Ascending aorta (tissue), 2 donors: ENCODE data around the gene TSPOAP1. TPM values are rescaled to one million over a fixed set of nuclear protein-coding genes. Genes with fewer than 3 reads are reported as not detected.

ENCODE experiments used
- DNase-seq, 2 donors: peaks; one replicate each; pipeline ENCODE4 v3.0.0-alpha.2; 2019; ENCODE audit warnings: low spot score in 2 of 2
- H3K27ac ChIP-seq, 2 donors: fragments of 200-600 bp; sonication (generic); one replicate each; pipeline ENCODE4 v1.5.1; 2016 to 2017; ENCODE audit warnings: mild to moderate bottlenecking in 1 of 2
- H3K27me3 ChIP-seq: fragments of 200-600 bp; sonication (generic); one replicate; pipeline ENCODE4 v1.5.1; 2017
- H3K36me3 ChIP-seq, 2 donors: fragments of 200-600 bp; sonication (generic); one replicate each; pipeline ENCODE4 v1.5.1; 2016
- H3K4me1 ChIP-seq, 2 donors: fragments of 200-600 bp; sonication (generic); one replicate each; pipeline ENCODE4 v1.5.1; 2016 to 2017; ENCODE audit warnings: mild to moderate bottlenecking in 1 of 2
- H3K4me3 ChIP-seq, 2 donors: fragments of 200-600 bp; sonication (generic); one replicate each; pipeline ENCODE4 v1.5.1; 2016 to 2017; ENCODE audit warnings: mild to moderate bottlenecking in 1 of 2
- H3K9me3 ChIP-seq, 2 donors: fragments of 200-600 bp; sonication (generic); one replicate each; pipeline ENCODE4 v1.5.1; 2016
- intact Hi-C: fragments of 100-400 bp; cut with DNase I; formaldehyde crosslinking; loops from one replicate; pipeline ENCODE4 v1.15.1; 2023
- total RNA-seq: library from RNA; depleted of rRNA; stranded (reverse); fragments of >200 nt; gene quantifications from one replicate; pipeline ENCODE4 v1.1.0, GENCODE V29; 2016
- TF ChIP-seq, protein P1 (sequence below), 3 experiments: fragments of 200-600 bp in 2 of 3; fragments of 450-650 bp in 1 of 3; sonication (generic) in 2 of 3; IDR thresholded peaks; one replicate each; pipeline ENCODE4 v1.5.1; 2016 to 2019; ENCODE audit warnings: antibody characterized with exemption in 3 of 3, mild to moderate bottlenecking in 1 of 3, moderate library complexity in 1 of 3

The TSPOAP1 gene, protein sequence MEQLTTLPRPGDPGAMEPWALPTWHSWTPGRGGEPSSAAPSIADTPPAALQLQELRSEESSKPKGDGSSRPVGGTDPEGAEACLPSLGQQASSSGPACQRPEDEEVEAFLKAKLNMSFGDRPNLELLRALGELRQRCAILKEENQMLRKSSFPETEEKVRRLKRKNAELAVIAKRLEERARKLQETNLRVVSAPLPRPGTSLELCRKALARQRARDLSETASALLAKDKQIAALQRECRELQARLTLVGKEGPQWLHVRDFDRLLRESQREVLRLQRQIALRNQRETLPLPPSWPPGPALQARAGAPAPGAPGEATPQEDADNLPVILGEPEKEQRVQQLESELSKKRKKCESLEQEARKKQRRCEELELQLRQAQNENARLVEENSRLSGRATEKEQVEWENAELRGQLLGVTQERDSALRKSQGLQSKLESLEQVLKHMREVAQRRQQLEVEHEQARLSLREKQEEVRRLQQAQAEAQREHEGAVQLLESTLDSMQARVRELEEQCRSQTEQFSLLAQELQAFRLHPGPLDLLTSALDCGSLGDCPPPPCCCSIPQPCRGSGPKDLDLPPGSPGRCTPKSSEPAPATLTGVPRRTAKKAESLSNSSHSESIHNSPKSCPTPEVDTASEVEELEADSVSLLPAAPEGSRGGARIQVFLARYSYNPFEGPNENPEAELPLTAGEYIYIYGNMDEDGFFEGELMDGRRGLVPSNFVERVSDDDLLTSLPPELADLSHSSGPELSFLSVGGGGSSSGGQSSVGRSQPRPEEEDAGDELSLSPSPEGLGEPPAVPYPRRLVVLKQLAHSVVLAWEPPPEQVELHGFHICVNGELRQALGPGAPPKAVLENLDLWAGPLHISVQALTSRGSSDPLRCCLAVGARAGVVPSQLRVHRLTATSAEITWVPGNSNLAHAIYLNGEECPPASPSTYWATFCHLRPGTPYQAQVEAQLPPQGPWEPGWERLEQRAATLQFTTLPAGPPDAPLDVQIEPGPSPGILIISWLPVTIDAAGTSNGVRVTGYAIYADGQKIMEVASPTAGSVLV (N-terminal part only)
- 22.4 TPM for total RNA-seq

GRCh38 chr17:58328195-58329034 lies at the start of gene TSPOAP1:
Gene TSPOAP1, minus strand, starts transcription at chr17:58328795. Its CDS starts 875 bp downstream, at chr17:58327920.
- H3K4me1 ChIP-seq: peaks cover 2 to 3% of the 10 kb centered on the region in 2 donors
- TF ChIP-seq, protein P1, sequence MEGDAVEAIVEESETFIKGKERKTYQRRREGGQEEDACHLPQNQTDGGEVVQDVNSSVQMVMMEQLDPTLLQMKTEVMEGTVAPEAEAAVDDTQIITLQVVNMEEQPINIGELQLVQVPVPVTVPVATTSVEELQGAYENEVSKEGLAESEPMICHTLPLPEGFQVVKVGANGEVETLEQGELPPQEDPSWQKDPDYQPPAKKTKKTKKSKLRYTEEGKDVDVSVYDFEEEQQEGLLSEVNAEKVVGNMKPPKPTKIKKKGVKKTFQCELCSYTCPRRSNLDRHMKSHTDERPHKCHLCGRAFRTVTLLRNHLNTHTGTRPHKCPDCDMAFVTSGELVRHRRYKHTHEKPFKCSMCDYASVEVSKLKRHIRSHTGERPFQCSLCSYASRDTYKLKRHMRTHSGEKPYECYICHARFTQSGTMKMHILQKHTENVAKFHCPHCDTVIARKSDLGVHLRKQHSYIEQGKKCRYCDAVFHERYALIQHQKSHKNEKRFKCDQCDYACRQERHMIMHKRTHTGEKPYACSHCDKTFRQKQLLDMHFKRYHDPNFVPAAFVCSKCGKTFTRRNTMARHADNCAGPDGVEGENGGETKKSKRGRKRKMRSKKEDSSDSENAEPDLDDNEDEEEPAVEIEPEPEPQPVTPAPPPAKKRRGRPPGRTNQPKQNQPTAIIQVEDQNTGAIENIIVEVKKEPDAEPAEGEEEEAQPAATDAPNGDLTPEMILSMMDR (IDR thresholded peaks at IDR 0.05): no peak
- intact Hi-C loops: no loop called here
- no peaks in the 10 kb centered on the region for H3K9me3 ChIP-seq
- H3K4me3 ChIP-seq: no peak within 1 kb of the TSS
- DNase-seq: no peak
- H3K36me3 ChIP-seq: no peaks in the 10 kb centered on the region
- H3K27me3 ChIP-seq: no peaks in the 10 kb centered on the region
- no peak within 1 kb of the TSS for H3K27ac ChIP-seq

DNA sequence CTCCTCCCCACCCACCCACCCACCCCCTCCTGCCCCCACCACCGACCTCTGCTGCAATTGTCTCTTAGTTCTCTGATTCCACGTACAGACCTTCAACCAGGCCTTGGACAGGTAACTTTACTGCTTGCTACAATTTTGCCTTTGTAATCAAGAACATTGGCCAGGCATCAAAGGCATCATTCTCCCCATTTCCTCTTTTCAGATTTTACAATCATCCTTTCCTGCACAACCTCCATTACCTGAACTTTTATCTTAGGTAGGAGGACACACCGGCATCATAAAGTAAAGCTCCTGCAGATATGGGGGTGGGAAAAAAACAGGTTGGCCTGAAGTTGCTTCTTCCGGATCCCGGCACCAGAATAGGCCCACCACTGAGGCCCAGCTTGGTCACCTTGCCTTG lies 49.1 kb upstream of the TSPOAP1 start:
- Histone ChIP-seq H3K4me1 (no peaks in the 10 kb centered on the region), H3K36me3 (no peaks in the 10 kb centered on the region), H3K4me3 (no peak overlapping the region), H3K27me3 (no peaks in the 10 kb centered on the region), H3K9me3 (no peaks in the 10 kb centered on the region), H3K27ac (no peak overlapping the region)
- DNase-seq: no peak
- TF ChIP-seq, protein P1 (IDR thresholded peaks at IDR 0.05): no peak
- intact Hi-C loops: no loop called here

DNA sequence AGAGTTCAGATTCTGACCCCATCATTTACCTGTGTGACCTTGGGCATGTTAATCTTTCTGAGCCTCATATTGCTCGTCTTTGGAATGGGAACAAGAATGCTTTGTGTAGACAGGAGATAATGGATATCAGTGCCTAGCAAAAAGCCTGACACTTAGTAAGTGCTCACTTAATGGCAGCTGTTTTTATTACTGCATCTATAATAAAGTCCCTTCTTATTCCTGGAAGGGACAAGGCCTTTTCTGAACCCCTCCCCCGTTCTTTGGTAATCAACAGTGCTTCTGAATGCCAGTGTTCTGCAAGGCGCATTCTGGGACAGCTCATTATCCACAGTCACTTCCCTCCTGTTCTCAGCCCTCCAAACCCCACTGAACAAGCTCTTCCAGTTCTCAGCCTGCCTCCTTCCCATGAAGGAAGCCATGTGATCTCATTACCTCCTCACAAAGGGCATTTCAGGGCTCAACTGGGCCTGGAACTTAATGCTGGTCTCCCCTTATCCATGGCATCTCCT lies 48.6 kb upstream of the TSPOAP1 start:
- TF ChIP-seq, protein P1 (IDR thresholded peaks at IDR 0.05): no peak
- intact Hi-C loops: no loop called here

GRCh38 chr17:58376472-58377000 lies 47.9 kb upstream of the TSPOAP1 start:
- H3K27ac ChIP-seq: no peak overlapping the region
- H3K36me3 ChIP-seq: no peaks in the 10 kb centered on the region
- intact Hi-C loops: no loop called here
- no peaks in the 10 kb centered on the region for H3K9me3 ChIP-seq
- H3K27me3 ChIP-seq: no peaks in the 10 kb centered on the region
- no peak overlapping the region for H3K4me3 ChIP-seq
- DNase-seq: no peak
- TF ChIP-seq, protein P1 (IDR thresholded peaks at IDR 0.05): no peak
- H3K4me1 ChIP-seq: no peaks in the 10 kb centered on the region

More for the DNA sequence above, 48.6 kb upstream of the TSPOAP1 start:
- Histone ChIP-seq H3K4me3 (no peak overlapping the region), H3K9me3 (no peaks in the 10 kb centered on the region), H3K4me1 (no peaks in the 10 kb centered on the region), H3K27me3 (no peaks in the 10 kb centered on the region), H3K36me3 (no peaks in the 10 kb centered on the region), H3K27ac (no peak overlapping the region)
- DNase-seq: no peak
